ENCODE measurements around the gene STON2. TPM values are rescaled to one million over a fixed set of nuclear protein-coding genes. Genes with fewer than 3 reads are reported as not detected.

Gene STON2
- total RNA-seq, 2 experiments from 2014 or later, result not detected

DNA sequence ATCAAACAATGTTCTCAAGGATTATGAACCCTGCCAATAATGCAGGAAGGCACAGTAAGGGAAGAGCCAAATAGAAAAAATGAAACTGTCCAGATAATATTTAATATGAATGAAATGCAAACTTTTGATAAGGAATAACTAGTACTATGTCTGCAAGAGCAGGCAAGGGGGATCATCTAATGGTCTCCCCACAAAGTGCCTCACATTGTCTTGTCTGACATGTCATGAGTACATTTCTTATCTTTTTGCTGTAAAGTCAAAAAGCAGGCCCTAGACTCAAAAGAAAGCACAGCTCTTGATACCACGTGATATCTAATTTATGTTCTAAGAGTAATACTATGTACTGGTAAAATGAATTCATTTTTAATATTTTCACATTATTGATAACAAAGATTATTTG is 135.5 kb downstream of the STON2 start:
- Histone ChIP-seq H3K27me3 (ENCODE audit: control insufficient read depth in 1 of 2, insufficient read depth in 2 of 2, low read length in 2 of 2) (no peaks in the 10 kb centered on the region), H3K4me1 (ENCODE audit: insufficient read depth, low read length) (no peaks in the 10 kb centered on the region), H3K4me3 (ENCODE audit: low read length) (no peak overlapping the region), H3K9me3 (ENCODE audit: control insufficient read depth in 1 of 2, insufficient read depth in 1 of 2, low read length in 2 of 2) (no peaks in the 10 kb centered on the region), H3K27ac (ENCODE audit: low read depth in 1 of 2, low read length in 2 of 2) (no peak overlapping the region), H3K36me3 (ENCODE audit: insufficient read depth, low read length) (no peaks in the 10 kb centered on the region)
- H3K36me3 Mint-ChIP-seq (ENCODE audit: low read depth), result no peaks in the 10 kb centered on the region
- POLR2A ChIA-PET, result interaction anchor here (1.3 kb wide), 1 partner anchor 44 kb away, joined by 3 read pairs; the partner anchor contains the start of gene GTF2A1
- CTCF ChIA-PET, result no interaction called here
- intact Hi-C loops (cut with DNase I, micrococcal nuclease), result no loop called here
- peaks cover 27% of the 10 kb centered on the region for H3K4me1 Mint-ChIP-seq (ENCODE audit: low read depth)
- H3K4me3 Mint-ChIP-seq, result no peak overlapping the region
- H3K27ac Mint-ChIP-seq, result no peak overlapping the region
- ATAC-seq (ENCODE audit: poor library complexity) (no peak), DNase-seq (no peak)
- no peaks in the 10 kb centered on the region for H3K9me3 Mint-ChIP-seq
- H3K27me3 Mint-ChIP-seq, result peaks cover 29% of the 10 kb centered on the region
- TF ChIP-seq, protein P1, sequence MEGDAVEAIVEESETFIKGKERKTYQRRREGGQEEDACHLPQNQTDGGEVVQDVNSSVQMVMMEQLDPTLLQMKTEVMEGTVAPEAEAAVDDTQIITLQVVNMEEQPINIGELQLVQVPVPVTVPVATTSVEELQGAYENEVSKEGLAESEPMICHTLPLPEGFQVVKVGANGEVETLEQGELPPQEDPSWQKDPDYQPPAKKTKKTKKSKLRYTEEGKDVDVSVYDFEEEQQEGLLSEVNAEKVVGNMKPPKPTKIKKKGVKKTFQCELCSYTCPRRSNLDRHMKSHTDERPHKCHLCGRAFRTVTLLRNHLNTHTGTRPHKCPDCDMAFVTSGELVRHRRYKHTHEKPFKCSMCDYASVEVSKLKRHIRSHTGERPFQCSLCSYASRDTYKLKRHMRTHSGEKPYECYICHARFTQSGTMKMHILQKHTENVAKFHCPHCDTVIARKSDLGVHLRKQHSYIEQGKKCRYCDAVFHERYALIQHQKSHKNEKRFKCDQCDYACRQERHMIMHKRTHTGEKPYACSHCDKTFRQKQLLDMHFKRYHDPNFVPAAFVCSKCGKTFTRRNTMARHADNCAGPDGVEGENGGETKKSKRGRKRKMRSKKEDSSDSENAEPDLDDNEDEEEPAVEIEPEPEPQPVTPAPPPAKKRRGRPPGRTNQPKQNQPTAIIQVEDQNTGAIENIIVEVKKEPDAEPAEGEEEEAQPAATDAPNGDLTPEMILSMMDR (IDR thresholded peaks at IDR 0.05), result no peak

DNA sequence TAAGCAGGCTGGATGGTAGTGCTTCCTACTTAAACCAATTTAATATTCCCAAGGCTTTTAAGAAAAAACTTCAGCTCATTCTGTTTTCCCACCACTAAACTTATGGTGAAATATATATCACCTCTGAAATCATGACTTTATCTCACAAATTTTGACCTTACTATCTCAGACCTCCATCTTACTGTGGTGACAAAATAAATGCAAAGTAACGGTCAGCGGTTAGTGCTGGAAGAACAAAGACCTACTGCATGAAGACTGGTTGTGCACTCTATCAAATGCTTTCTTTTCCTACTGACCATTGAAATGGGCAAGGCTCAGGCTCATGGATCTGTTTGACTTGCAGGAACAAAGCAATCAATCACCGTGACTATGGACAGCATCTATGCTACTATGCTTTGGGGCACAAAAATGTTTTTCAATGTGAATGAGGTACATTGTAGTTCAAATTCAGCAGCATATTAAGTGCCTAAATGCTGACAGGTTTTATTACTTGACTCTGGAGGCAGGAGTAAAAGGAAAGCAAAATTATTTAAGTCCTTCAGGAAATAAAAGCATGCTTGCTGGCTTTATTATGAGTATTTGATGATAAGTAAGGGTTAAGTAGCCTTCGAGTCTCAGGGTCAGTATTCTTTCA is 136.2 kb downstream of the STON2 start:
- Histone ChIP-seq H3K27ac (ENCODE audit: low read depth in 1 of 2, low read length in 2 of 2) (no peak overlapping the region), H3K9me3 (ENCODE audit: control insufficient read depth in 1 of 2, insufficient read depth in 1 of 2, low read length in 2 of 2) (no peaks in the 10 kb centered on the region), H3K36me3 (ENCODE audit: insufficient read depth, low read length) (no peaks in the 10 kb centered on the region), H3K4me3 (ENCODE audit: low read length) (no peak overlapping the region), H3K27me3 (ENCODE audit: control insufficient read depth in 1 of 2, insufficient read depth in 2 of 2, low read length in 2 of 2) (no peaks in the 10 kb centered on the region), H3K4me1 (ENCODE audit: insufficient read depth, low read length) (no peaks in the 10 kb centered on the region)
- H3K36me3 Mint-ChIP-seq (ENCODE audit: low read depth), result no peaks in the 10 kb centered on the region
- peaks cover 29% of the 10 kb centered on the region for H3K27me3 Mint-ChIP-seq
- ATAC-seq (ENCODE audit: poor library complexity) (no peak), DNase-seq (no peak)
- CTCF ChIA-PET, result no interaction called here
- TF ChIP-seq, protein P1 (IDR thresholded peaks at IDR 0.05), result no peak
- no peak overlapping the region for H3K27ac Mint-ChIP-seq
- peaks cover 22% of the 10 kb centered on the region for H3K4me1 Mint-ChIP-seq (ENCODE audit: low read depth)
- no peak overlapping the region for H3K4me3 Mint-ChIP-seq
- intact Hi-C loops (cut with DNase I, micrococcal nuclease), result no loop called here
- POLR2A ChIA-PET, result interaction anchor here (1.1 kb wide), 1 partner anchor 42 kb away, joined by 6 read pairs; no protein-coding TSS in a partner anchor
- no peaks in the 10 kb centered on the region for H3K9me3 Mint-ChIP-seq

DNA sequence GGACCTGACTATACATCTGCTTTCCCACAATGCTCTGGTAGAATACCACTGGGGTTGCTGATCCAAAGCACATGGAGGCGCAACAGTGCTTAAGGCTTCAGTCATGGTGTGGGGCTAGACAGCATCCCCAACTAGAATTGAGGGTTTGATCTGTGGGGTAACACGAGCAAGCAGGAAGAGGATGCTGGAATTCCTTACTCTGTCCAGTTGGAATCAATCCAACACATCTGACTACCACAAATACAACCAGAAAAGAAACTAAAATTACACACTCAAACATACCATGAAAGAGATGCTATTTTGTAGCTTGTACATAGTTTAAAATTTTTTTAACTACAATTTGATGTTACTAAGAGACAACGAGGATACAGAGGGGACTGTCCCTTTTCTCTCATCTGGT is 138.9 kb downstream of the STON2 start:
- no peaks in the 10 kb centered on the region for H3K4me1 Mint-ChIP-seq (ENCODE audit: low read depth)
- ChIA-PET POLR2A (no interaction called here), CTCF (no interaction called here)
- H3K9me3 Mint-ChIP-seq, result no peaks in the 10 kb centered on the region
- no peak overlapping the region for H3K4me3 Mint-ChIP-seq
- H3K4me3 ChIP-seq (ENCODE audit: low read length), result no peak overlapping the region
- H3K27me3 Mint-ChIP-seq, result peaks cover 22% of the 10 kb centered on the region
- H3K4me1 ChIP-seq (ENCODE audit: insufficient read depth, low read length), result no peaks in the 10 kb centered on the region
- H3K27ac Mint-ChIP-seq, result no peak overlapping the region
- H3K9me3 ChIP-seq (ENCODE audit: control insufficient read depth in 1 of 2, insufficient read depth in 1 of 2, low read length in 2 of 2), result no peaks in the 10 kb centered on the region
- TF ChIP-seq, protein P1 (IDR thresholded peaks at IDR 0.05), result no peak
- intact Hi-C loops (cut with DNase I, micrococcal nuclease), result no loop called here
- no peak for DNase-seq
- no peak for ATAC-seq (ENCODE audit: poor library complexity)
- no peaks in the 10 kb centered on the region for H3K36me3 ChIP-seq (ENCODE audit: insufficient read depth, low read length)
- no peak overlapping the region for H3K27ac ChIP-seq (ENCODE audit: low read depth in 1 of 2, low read length in 2 of 2)
- no peaks in the 10 kb centered on the region for H3K36me3 Mint-ChIP-seq (ENCODE audit: low read depth)
- H3K27me3 ChIP-seq (ENCODE audit: control insufficient read depth in 1 of 2, insufficient read depth in 2 of 2, low read length in 2 of 2), result no peaks in the 10 kb centered on the region
